ENCODE data around the gene XKRX.

XKRX gene

GRCh38 chrX:100928660-100929613, at the start of gene XKRX:
Gene XKRX, minus strand, starts transcription at chrX:100928917. Its CDS starts 613 bp downstream, at chrX:100928304.
- DNase-seq (ENCODE audit: low spot score), result no peak

GRCh38 chrX:100976211-100976610, 47.5 kb upstream of the XKRX start:
- DNase-seq (ENCODE audit: low spot score), result no peak

- no peak for DNase-seq (ENCODE audit: low spot score)
These were observed 46.5 kb upstream of the XKRX start for GRCh38 chrX:100975212-100975611.

- DNase-seq (ENCODE audit: low spot score), result no peak
These were observed 44.7 kb upstream of the XKRX start for GRCh38 chrX:100973411-100973810.

GRCh38 chrX:100969936-100970335, 41.2 kb upstream of the XKRX start:
- no peak for DNase-seq (ENCODE audit: low spot score)

- no peak for DNase-seq (ENCODE audit: low spot score)
These were observed 40.7 kb upstream of the XKRX start, which contains the start of gene ARL13A for GRCh38 chrX:100969408-100969807. Gene ARL13A, plus strand, starts transcription at chrX:100969708. Its CDS starts 3,982 bp downstream, at chrX:100973690.

- DNase-seq (ENCODE audit: low spot score), result no peak
These were observed 35.6 kb upstream of the XKRX start for GRCh38 chrX:100964362-100964761.

GRCh38 chrX:100962811-100963210, 34.1 kb upstream of the XKRX start:
- DNase-seq (ENCODE audit: low spot score), result no peak

GRCh38 chrX:100948557-100948956, 19.8 kb upstream of the XKRX start:
- DNase-seq (ENCODE audit: low spot score), result no peak

- peak; percentile 1 for DNase-seq (ENCODE audit: low spot score)
These were observed 17.7 kb upstream of the XKRX start for GRCh38 chrX:100946299-100946927.

GRCh38 chrX:100944601-100945000, 15.9 kb upstream of the XKRX start:
- DNase-seq (ENCODE audit: low spot score), result no peak

- no peak for DNase-seq (ENCODE audit: low spot score)
These were observed 10.6 kb upstream of the XKRX start for GRCh38 chrX:100939333-100939732.

- DNase-seq (ENCODE audit: low spot score), result no peak
These were observed 7.0 kb upstream of the XKRX start for GRCh38 chrX:100935767-100936166.

- no peak for DNase-seq (ENCODE audit: low spot score)
These were observed 3.2 kb upstream of the XKRX start for GRCh38 chrX:100931925-100932285.

- DNase-seq (ENCODE audit: low spot score), result no peak
These were observed 2.7 kb upstream of the XKRX start for GRCh38 chrX:100931218-100931924.

GRCh38 chrX:100926453-100926852, 2.3 kb downstream of the XKRX start:
- DNase-seq (ENCODE audit: low spot score), result no peak

- no peak for DNase-seq (ENCODE audit: low spot score)
These were observed 4.3 kb downstream of the XKRX start for GRCh38 chrX:100924375-100924774.

- no peak for DNase-seq (ENCODE audit: low spot score)
These were observed 13.2 kb downstream of the XKRX start for GRCh38 chrX:100915562-100915961.

- DNase-seq (ENCODE audit: low spot score), result no peak
These were observed 15.6 kb downstream of the XKRX start for GRCh38 chrX:100913111-100913510.

- no peak for DNase-seq (ENCODE audit: low spot score)
These were observed 17.0 kb downstream of the XKRX start for GRCh38 chrX:100911731-100912130.

GRCh38 chrX:100905620-100906019, 23.1 kb downstream of the XKRX start:
- no peak for DNase-seq (ENCODE audit: low spot score)

- DNase-seq (ENCODE audit: low spot score), result no peak
These were observed 24.3 kb downstream of the XKRX start for GRCh38 chrX:100904433-100904832.
